ENCODE results near the gene PAPPA. TPM values are rescaled to one million over a fixed set of nuclear protein-coding genes. Genes with fewer than 3 reads are reported as not detected.

PAPPA gene
- total RNA-seq, 1 experiment from 2014 or later = 0.05 TPM

- ChIA-PET POLR2A (no interaction called here), RAD21 (ENCODE audit: low non-redundant PET in 1 of 2, low total read pairs in 2 of 2, uncharacterized antibody in 2 of 2, unreplicated experiment in 2 of 2) (no interaction called here), CTCF (no interaction called here)
- H3K27me3 ChIP-seq (ENCODE audit: insufficient read depth, low read length) = peaks cover 83% of the 10 kb centered on the region
- no TSS peak for BruUV-seq (replicated peaks)
- no peak overlapping the region for H3K4me3 ChIP-seq (replicated peaks in 1 of 2; ENCODE audit: low read depth in 1 of 2, low read length in 2 of 2)
- no peak overlapping the region for H3K4me2 ChIP-seq (ENCODE audit: low read length)
- no peak overlapping the region for H2AFZ ChIP-seq (ENCODE audit: low read depth, low read length, poor library complexity, severe bottlenecking)
- TF ChIP-seq TCF7L2 (IDR thresholded peaks at IDR 0.05; ENCODE audit: borderline replicate concordance, extremely low read depth, insufficient read depth, insufficient read length) = no peak
- no peak for TF ChIP-seq JUND (IDR thresholded peaks at IDR 0.05)
- no peak for TF ChIP-seq ELF1 (IDR thresholded peaks at IDR 0.05; ENCODE audit: borderline replicate concordance, low read depth)
- TF ChIP-seq YY1 (IDR thresholded peaks at IDR 0.05; ENCODE audit: extremely low read depth, insufficient replicate concordance, low read depth, low read length) = no peak
- no peak for TF ChIP-seq POLR2AphosphoS5 (IDR thresholded peaks at IDR 0.05; ENCODE audit: low read depth, low read length)
- TF ChIP-seq EGR1 (IDR thresholded peaks at IDR 0.05; ENCODE audit: low read depth) = no peak
- no peak for TF ChIP-seq CTCF (IDR thresholded peaks at IDR 0.05 in 2 of 3, conservative IDR thresholded peaks at IDR 0.05 in 1 of 3; ENCODE audit: borderline replicate concordance in 1 of 3, insufficient read depth in 1 of 3, low read depth in 2 of 3, low read length in 2 of 3)
- TF ChIP-seq SIN3A (IDR thresholded peaks at IDR 0.05; ENCODE audit: low read depth) = no peak
- TF ChIP-seq CEBPB (IDR thresholded peaks at IDR 0.05; ENCODE audit: low read depth) = no peak
- no peak for TF ChIP-seq ZFX (IDR thresholded peaks at IDR 0.05)
- TF ChIP-seq SP1 (IDR thresholded peaks at IDR 0.05; ENCODE audit: low read depth) = no peak
- TF ChIP-seq FOSL1 (IDR thresholded peaks at IDR 0.05; ENCODE audit: low read depth) = no peak
- TF ChIP-seq EZH2phosphoT487 (IDR thresholded peaks at IDR 0.05; ENCODE audit: borderline replicate concordance) = no peak
- TF ChIP-seq SRF (IDR thresholded peaks at IDR 0.05; ENCODE audit: low read depth) = no peak
- no peak for TF ChIP-seq ZBTB33 (IDR thresholded peaks at IDR 0.05; ENCODE audit: extremely low read depth, insufficient replicate concordance, low read length)
- no peak for TF ChIP-seq RAD21 (IDR thresholded peaks at IDR 0.05; ENCODE audit: low read depth)
- no peaks in the 10 kb centered on the region for H3K36me3 ChIP-seq (ENCODE audit: control insufficient read depth in 1 of 2, insufficient read depth in 2 of 2, low read length in 2 of 2)
- intact Hi-C loops (cut with micrococcal nuclease) = no loop called here
- DNase-seq (ENCODE audit: low read depth, low spot score) (no peak), ATAC-seq (no peak)
- no peak overlapping the region for H3K27ac ChIP-seq (ENCODE audit: low read depth, low read length)
- H3K4me1 ChIP-seq (ENCODE audit: control insufficient read depth in 1 of 2, insufficient read depth in 2 of 2, low read length in 2 of 2) = no peaks in the 10 kb centered on the region
- no peaks in the 10 kb centered on the region for H3K9me3 ChIP-seq (ENCODE audit: control insufficient read depth in 1 of 2, insufficient read depth in 1 of 2, low read depth in 1 of 2, low read length in 2 of 2)
- no peaks in the 10 kb centered on the region for H3K9me2 ChIP-seq (ENCODE audit: insufficient read depth)
- no peak overlapping the region for H3K9ac ChIP-seq (ENCODE audit: low read length)
- no peaks in the 10 kb centered on the region for H3K79me2 ChIP-seq (ENCODE audit: insufficient read depth, low read length)
- no peaks in the 10 kb centered on the region for H4K20me1 ChIP-seq (ENCODE audit: insufficient read depth)
These were observed 44.8 kb downstream of the PAPPA start for GRCh38 chr9:116198344-116198743.
